T-helper 2 cell treated with Interferon-gamma antibody and Interleukin-4, amounts not matched to agents 100 ng/mL and 5 ng/mL, for 36 hours (primary cell): ENCODE data around the gene GNB5. TPM values are rescaled to one million over a fixed set of nuclear protein-coding genes. Genes with fewer than 3 reads are reported as not detected.

Experiments used
- intact Hi-C: fragments of 100-400 bp; cut with micrococcal nuclease; formaldehyde crosslinking; loops from one replicate; pipeline ENCODE4 v1.15.1; 2023
- total RNA-seq: library from RNA; stranded (reverse); gene quantifications from 2 replicates; pipeline ENCODE4 v1.2.3, GENCODE V29; 2022

GNB5 gene
- total RNA-seq, 1 donor from 2014 or later, result 44.8 TPM

DNA sequence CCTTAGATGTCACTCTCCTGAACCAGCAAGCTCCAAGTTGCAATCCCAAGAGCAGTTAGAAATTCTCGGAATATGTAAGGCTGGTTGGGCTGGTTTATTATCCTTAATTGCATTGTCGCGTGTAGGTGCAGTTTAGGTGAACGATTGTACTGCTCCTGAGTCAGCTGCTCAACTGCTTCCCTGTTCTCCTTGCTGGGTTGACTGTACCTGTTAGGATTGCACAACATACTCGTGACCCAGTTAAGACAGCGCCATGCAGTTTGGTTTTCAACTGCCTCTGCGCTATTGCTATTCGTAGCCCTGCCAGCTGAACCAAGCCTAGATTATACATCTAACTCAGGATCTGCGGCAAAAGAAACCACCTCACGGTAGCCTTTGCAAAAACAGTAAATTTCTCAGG is 119.6 kb downstream of the GNB5 start:
- intact Hi-C loops, result no loop called here

DNA sequence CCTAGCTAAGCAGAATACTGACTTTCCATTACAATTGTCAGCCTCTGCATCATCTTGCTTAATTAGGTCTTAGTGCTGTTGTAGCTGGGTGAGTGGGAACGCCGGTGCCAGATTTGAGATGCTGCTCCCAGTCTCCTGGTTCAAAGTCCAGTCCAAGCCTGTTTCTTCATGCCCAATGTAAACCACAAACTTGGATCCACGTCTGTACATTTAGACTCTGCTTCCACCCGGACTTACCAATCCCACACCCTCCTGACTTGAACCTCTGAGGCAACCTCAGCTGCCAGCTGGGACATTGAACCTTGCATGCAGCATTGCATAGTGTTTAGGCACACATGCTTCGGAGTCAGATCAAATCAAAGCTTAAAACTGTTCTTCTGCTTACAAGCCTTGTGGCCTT is 121.6 kb downstream of the GNB5 start:
- intact Hi-C loops, result no loop called here

DNA sequence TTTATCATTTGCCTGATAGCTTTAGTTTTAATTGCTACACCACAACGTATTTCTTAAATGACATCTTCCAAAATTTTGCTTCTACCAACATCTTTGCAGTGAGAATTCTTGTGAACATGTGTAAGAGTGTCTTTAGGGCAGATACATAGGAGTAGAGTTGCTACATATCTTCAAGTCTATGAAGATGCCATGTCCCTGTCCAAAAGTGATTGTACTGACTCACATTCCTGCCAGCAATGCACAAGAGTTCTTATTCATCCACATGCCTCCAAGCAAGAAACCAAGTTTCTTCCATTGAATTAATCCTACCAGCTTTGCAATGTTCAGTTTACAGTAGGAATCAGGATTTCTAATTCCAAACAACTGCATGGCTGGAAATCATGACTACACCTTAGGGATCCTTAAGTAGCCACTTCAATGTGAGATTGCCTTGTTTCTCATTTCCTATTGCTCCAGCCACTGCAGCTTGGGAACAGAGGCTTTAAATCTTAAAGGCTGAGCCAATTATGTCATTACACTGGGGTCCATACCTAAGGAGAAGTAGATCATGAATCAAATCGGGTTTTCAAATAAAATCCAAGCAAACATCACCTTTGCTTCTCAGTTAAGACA is 123.1 kb downstream of the GNB5 start:
- intact Hi-C loops, result no loop called here

DNA sequence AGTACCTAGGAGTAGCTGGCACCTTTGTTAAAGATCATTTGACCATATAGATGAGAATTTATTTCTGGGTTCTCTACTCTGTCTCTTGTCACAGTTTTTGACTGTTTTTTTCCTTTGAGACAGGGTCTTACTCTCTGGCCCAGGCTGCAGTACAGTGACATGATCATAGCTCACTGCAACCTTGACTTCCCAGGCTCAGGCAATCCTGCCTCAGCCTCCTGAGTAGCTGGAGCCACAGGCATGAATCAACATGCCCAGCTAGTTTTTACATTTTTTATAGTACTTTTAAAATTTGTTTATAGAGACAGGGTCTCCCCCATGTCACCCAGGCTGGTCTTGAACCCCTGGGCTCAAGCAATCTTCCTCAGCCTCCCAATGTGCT is 123.7 kb downstream of the GNB5 start:
- intact Hi-C loops, result no loop called here

DNA sequence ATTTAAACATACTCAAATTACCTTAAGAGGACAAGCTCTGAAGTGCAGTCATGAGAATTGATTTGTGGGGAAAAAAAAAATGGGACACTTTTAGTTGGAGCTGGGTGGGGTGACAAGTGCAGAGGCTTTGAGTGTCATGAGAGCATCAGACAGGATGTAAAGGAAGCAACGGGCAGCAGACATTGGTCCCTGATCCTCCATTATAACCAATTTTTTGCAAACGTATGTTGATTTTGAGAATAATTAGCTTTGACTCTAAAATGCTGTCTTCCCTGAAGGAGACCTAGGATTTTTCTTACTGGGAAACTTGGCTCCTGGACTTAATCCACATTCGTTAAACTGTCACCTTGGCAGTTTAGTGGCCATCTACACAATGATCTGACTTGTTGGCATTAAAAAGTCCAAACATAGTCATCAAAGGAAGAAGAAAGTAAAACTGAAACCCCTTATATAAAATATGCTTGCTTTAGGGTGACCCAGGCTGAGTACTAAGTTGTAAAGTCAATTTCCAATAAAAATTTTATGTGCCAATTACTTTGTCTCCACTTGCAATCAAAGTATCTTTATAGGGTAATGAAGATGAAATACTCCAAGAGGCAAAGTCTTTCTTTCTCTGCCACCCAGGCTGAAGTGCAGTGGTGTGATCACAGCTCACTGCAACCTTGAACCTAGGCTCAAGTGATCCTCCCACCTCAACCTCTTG is 124.2 kb downstream of the GNB5 start:
- intact Hi-C loops, result no loop called here

Other genes starting within 250 kb of the GNB5 start
- gene LEO1, start 219.6 kb downstream of the GNB5 start, total RNA-seq, result 41.2 and 42.9 TPM in 2 replicates
- 38.0 and 38.6 TPM in 2 replicates for gene MAPK6, start 172.2 kb downstream of the GNB5 start, total RNA-seq
- 0.16 and 0.25 TPM in 2 replicates for gene BCL2L10, start 78.6 kb downstream of the GNB5 start, total RNA-seq
- 1.2 and 1.6 TPM in 2 replicates for gene MYO5C, start 104.4 kb upstream of the GNB5 start, total RNA-seq